ENCODE data around the gene CNGA2.
"Not testable (repeated sequence)": the region's sequence is repeated elsewhere in the genome, so short reads cannot be mapped to it uniquely, and the experiment has no call there.

Gene CNGA2
- 0 reads per million in 4 experiments for total RNA-seq

GRCh38 chrX:151734446-151734845 is at the start of gene CNGA2:
Gene CNGA2, plus strand, starts transcription at chrX:151734746. Its CDS starts 3,738 bp downstream, at chrX:151738484.
- DNase-seq = no peak

GRCh38 chrX:151687635-151688034 is 46.9 kb upstream of the CNGA2 start:
- DNase-seq = no peak

GRCh38 chrX:151688695-151689094 is 45.9 kb upstream of the CNGA2 start:
- no peak for DNase-seq

GRCh38 chrX:151692825-151693224 is 41.7 kb upstream of the CNGA2 start:
- no peak for DNase-seq

GRCh38 chrX:151694121-151694520 is 40.4 kb upstream of the CNGA2 start:
- no peak for DNase-seq

- no peak for DNase-seq
Measured at GRCh38 chrX:151694661-151695582, 39.6 kb upstream of the CNGA2 start, which contains the start of gene PRRG3. Gene PRRG3, plus strand, starts transcription at chrX:151695458. Its CDS starts 3,357 bp downstream, at chrX:151698815.

GRCh38 chrX:151695583-151696340 is 38.8 kb upstream of the CNGA2 start:
- no peak for DNase-seq

- not testable (repeated sequence) for DNase-seq
Measured at GRCh38 chrX:151697082-151697481, 37.5 kb upstream of the CNGA2 start.

- no peak for DNase-seq
Measured at GRCh38 chrX:151697522-151697921, 37.0 kb upstream of the CNGA2 start.

GRCh38 chrX:151698485-151698884 is 36.1 kb upstream of the CNGA2 start:
- DNase-seq = no peak

GRCh38 chrX:151699746-151700145 is 34.8 kb upstream of the CNGA2 start:
- DNase-seq = no peak

- no peak for DNase-seq
Measured at GRCh38 chrX:151700581-151700980, 34.0 kb upstream of the CNGA2 start.

- DNase-seq = no peak
Measured at GRCh38 chrX:151701071-151701470, 33.5 kb upstream of the CNGA2 start.

GRCh38 chrX:151701531-151701930 is 33.0 kb upstream of the CNGA2 start:
- DNase-seq = no peak

GRCh38 chrX:151702026-151702714 is 32.4 kb upstream of the CNGA2 start:
- DNase-seq = no peak

- DNase-seq = no peak
Measured at GRCh38 chrX:151702741-151703340, 31.7 kb upstream of the CNGA2 start.

GRCh38 chrX:151703487-151703886 is 31.1 kb upstream of the CNGA2 start:
- DNase-seq = no peak

- no peak for DNase-seq
Measured at GRCh38 chrX:151704041-151704663, 30.4 kb upstream of the CNGA2 start.

- no peak for DNase-seq
Measured at GRCh38 chrX:151708821-151709220, 25.7 kb upstream of the CNGA2 start.

- no peak for DNase-seq
Measured at GRCh38 chrX:151710457-151710856, 24.1 kb upstream of the CNGA2 start.

GRCh38 chrX:151711154-151711553 is 23.4 kb upstream of the CNGA2 start:
- no peak for DNase-seq

- DNase-seq = no peak
Measured at GRCh38 chrX:151711787-151712186, 22.8 kb upstream of the CNGA2 start.
